HL-60 (cell line): Measurements from ENCODE around the gene PUM1.

ENCODE experiments used
- DNase-seq, 2 experiments: peaks; one replicate each; pipeline ENCODE4 v3.0.0-alpha.2; 2010 to 2020; ENCODE audit warnings: low read depth in 1 of 2, low spot score in 1 of 2
- H3K27ac ChIP-seq: fragments of 250-450 bp; sonication (Bioruptor Pico); replicated peaks from 2 replicates; pipeline ENCODE4 v1.5.1; 2020; ENCODE audit warnings: mild to moderate bottlenecking, moderate library complexity
- H3K27me3 ChIP-seq: fragments of 250-450 bp; sonication (Bioruptor Pico); 2 replicates; pipeline ENCODE4 v1.5.1; 2021; ENCODE audit warnings: mild to moderate bottlenecking, moderate library complexity; ENCODE audit not compliant: insufficient read depth, poor library complexity, severe bottlenecking
- H3K4me3 ChIP-seq: replicated peaks from 2 replicates; pipeline ENCODE4 v1.5.1; 2011; ENCODE audit warnings: mild to moderate bottlenecking, control low read depth, low read length; ENCODE audit not compliant: insufficient read depth
- CTCF ChIP-seq: IDR thresholded peaks from one replicate; pipeline ENCODE4 v1.5.1; 2011; ENCODE audit warnings: low read length, control low read depth, inconsistent platforms; ENCODE audit not compliant: insufficient read depth
- GABPA ChIP-seq: IDR thresholded peaks from 2 replicates; pipeline ENCODE4 v1.6.1; 2012; ENCODE audit warnings: low read depth
- POLR2AphosphoS5 ChIP-seq: IDR thresholded peaks from 2 replicates; pipeline ENCODE4 v1.6.1; 2012; ENCODE audit warnings: low read depth
- REST ChIP-seq: IDR thresholded peaks from 2 replicates; pipeline ENCODE4 v1.6.1; 2012; ENCODE audit warnings: low read depth; ENCODE audit not compliant: insufficient replicate concordance
- SPI1 ChIP-seq: IDR thresholded peaks from 2 replicates; pipeline ENCODE4 v1.6.1; 2012; ENCODE audit warnings: low read depth, mild to moderate bottlenecking, borderline replicate concordance

The PUM1 gene

DNA sequence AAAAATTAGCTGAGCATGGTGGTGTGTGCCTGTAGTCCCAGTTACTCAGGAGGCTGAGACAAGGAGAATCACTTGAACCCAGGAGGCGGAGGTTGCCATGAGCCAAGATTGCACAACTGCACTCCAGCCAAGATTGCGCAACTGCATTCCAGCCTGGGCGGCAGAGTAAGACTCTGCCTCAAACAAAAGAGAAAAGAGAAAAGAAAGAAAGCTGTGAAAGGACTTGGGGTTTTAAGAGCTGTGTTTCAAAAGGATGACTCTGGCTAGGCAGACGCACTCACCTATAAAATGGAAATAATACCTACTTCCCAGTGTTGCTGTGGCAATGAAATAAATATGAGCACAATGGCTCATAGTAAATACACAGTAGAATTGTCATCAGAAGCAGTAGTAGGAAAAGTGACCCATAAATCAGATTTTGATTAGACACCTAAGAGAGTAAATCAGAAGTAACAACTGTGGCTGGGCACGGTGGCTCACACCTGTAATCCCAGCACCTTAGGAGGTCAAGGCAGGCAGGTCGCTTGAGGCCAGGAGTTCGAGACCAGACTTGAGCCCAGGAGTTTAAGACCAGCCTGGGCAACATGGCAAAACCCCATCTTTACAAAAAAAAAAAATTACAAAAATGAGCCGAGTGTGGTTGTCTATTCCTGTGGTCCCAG is 45.9 kb upstream of the PUM1 start:
- no peak overlapping the region for H3K4me3 ChIP-seq
- H3K27ac ChIP-seq, result no peak overlapping the region
- H3K27me3 ChIP-seq, result no peaks in the 10 kb centered on the region
- DNase-seq, result peak; percentile 37 to 74
- no peak for TF ChIP-seq GABPA
- TF ChIP-seq REST, result no peak
- no peak for TF ChIP-seq POLR2AphosphoS5
- no peak for TF ChIP-seq SPI1
- no peak for TF ChIP-seq CTCF

DNA sequence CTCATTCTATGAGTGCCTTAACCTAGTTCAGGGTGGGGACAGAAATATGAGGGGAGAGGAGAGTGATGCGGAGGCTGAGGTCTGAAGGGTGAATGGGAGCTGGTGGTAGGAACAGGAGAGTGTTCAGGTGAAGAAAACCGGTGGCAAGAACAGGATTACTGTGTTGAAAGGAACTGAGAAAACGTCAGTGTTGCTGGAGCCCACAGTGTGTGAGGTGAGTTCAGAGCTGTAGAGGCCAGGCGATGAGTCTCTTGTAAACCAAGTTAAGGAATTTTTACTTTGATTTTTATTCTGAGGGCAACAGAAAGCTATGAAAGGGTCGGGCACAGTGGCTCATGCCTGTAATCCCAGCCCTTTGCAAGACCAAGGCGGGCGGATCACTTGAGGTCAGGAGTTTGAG is 45.3 kb upstream of the PUM1 start:
- no peaks in the 10 kb centered on the region for H3K27me3 ChIP-seq
- H3K27ac ChIP-seq, result no peak overlapping the region
- no peak overlapping the region for H3K4me3 ChIP-seq
- no peak for DNase-seq
- TF ChIP-seq CTCF, result no peak

DNA sequence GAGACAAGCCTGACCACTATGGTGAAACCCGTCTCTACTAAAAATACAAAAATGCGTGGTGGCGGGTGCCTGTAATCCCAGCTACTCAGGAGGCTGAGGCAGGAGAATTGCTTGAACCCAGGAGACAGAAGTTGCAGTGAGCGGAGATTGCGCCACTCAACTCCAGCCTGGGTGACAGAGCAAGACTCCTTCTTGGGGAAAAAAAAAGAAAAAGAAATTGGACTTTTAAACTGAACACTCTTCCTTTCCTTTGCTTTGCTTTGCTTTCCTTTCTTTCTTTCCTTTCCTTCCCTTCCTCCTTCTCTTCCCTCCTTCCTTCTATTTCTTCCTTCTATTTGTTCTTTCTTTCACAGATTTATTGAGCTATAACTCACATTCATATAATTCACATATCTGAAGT is 43.3 kb upstream of the PUM1 start:
- no peaks in the 10 kb centered on the region for H3K27me3 ChIP-seq
- H3K4me3 ChIP-seq, result no peak overlapping the region
- no peak overlapping the region for H3K27ac ChIP-seq
- TF ChIP-seq SPI1 (no peak), GABPA (no peak), POLR2AphosphoS5 (no peak), CTCF (no peak), REST (no peak)
- peak; percentile 53 to 65 for DNase-seq

DNA sequence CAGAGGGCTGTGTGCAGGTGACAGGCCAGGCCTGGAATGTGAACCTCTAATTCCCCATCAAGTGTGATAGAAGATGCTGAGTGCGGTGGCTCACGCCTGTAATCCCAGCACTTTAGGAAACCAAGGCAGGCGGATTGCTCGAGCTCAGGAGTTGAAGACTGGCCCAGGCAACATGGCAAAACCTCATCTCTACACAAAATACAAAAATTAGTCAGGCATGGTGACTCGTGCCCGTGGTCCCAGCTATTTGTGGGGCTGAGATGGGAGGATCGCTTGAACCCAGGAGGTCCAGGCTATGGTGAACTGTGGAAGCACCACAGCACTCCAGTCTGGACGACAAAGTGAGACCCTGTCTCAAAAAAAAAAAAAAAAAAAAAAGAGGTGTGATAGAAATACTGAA is 40.1 kb upstream of the PUM1 start:
- no peak for DNase-seq
- Histone ChIP-seq H3K27me3 (no peaks in the 10 kb centered on the region), H3K4me3 (no peak overlapping the region), H3K27ac (no peak overlapping the region)
- TF ChIP-seq REST, result no peak
- TF ChIP-seq GABPA, result no peak
- no peak for TF ChIP-seq SPI1
- no peak for TF ChIP-seq CTCF
- no peak for TF ChIP-seq POLR2AphosphoS5
